Ishikawa (cell line): ENCODE data around the gene METTL17.

Experiments
- CEBPB ChIP-seq: IDR thresholded peaks from 2 replicates; pipeline ENCODE4 v1.6.1; 2012
- CREB1 ChIP-seq: IDR thresholded peaks from 2 replicates; pipeline ENCODE4 v1.6.1; 2012; ENCODE audit warnings: low read depth
- EGR1 ChIP-seq: IDR thresholded peaks from 2 replicates; pipeline ENCODE4 v1.6.1; 2012
- EP300 ChIP-seq: IDR thresholded peaks from 2 replicates; pipeline ENCODE4 v1.6.1; 2012; ENCODE audit warnings: borderline replicate concordance
- FOXM1 ChIP-seq: IDR thresholded peaks from 2 replicates; pipeline ENCODE4 v1.6.1; 2012; ENCODE audit warnings: low read depth, borderline replicate concordance
- NFIC ChIP-seq: IDR thresholded peaks from 2 replicates; pipeline ENCODE4 v1.6.1; 2012
- RAD21 ChIP-seq: IDR thresholded peaks from 2 replicates; pipeline ENCODE4 v1.6.1; 2012; ENCODE audit warnings: low read depth
- REST ChIP-seq: IDR thresholded peaks from 2 replicates; pipeline ENCODE4 v1.6.1; 2012; ENCODE audit warnings: low read depth, mild to moderate bottlenecking

- no peak for TF ChIP-seq CREB1
- no peak for TF ChIP-seq EP300
- TF ChIP-seq REST: no peak
- no peak for TF ChIP-seq EGR1
- TF ChIP-seq NFIC: no peak
- no peak for TF ChIP-seq FOXM1
- no peak for TF ChIP-seq RAD21
- no peak for TF ChIP-seq CEBPB
Observed at GRCh38 chr14:20976291-20976690, 13.5 kb upstream of the METTL17 start.
